ENCODE measurements around the gene CDR2.
"Not testable (repeated sequence)": the region's sequence is repeated elsewhere in the genome, so short reads cannot be mapped to it uniquely, and the experiment has no call there.

The CDR2 gene

GRCh38 chr16:22374311-22375116 lies at the start of gene CDR2:
TSS of gene CDR2 (minus strand) at chr16:22374619. CDS start at chr16:22374309, 310 bp downstream.
- no peak for TF ChIP-seq CTCF (conservative IDR thresholded peaks at IDR 0.05; ENCODE audit: low read depth, low read length)
- DNase-seq (ENCODE audit: low read depth) = peak; percentile 97
- peak within 1 kb of the TSS; percentile 82 for H3K4me3 ChIP-seq (ENCODE audit: low read depth, low read length)

- H3K4me3 ChIP-seq (ENCODE audit: low read depth, low read length) = no peak overlapping the region
- DNase-seq (ENCODE audit: low read depth) = no peak
- no peak for TF ChIP-seq CTCF (conservative IDR thresholded peaks at IDR 0.05; ENCODE audit: low read depth, low read length)
Observed at GRCh38 chr16:22423716-22424115, 49.3 kb upstream of the CDR2 start.

GRCh38 chr16:22421136-22421535 lies 46.7 kb upstream of the CDR2 start:
- TF ChIP-seq CTCF (conservative IDR thresholded peaks at IDR 0.05; ENCODE audit: low read depth, low read length) = no peak

GRCh38 chr16:22420606-22421135 lies 46.3 kb upstream of the CDR2 start:
- no peak for DNase-seq (ENCODE audit: low read depth)
- TF ChIP-seq CTCF (conservative IDR thresholded peaks at IDR 0.05; ENCODE audit: low read depth, low read length) = no peak
- no peak overlapping the region for H3K4me3 ChIP-seq (ENCODE audit: low read depth, low read length)

More at GRCh38 chr16:22421136-22421535, 46.7 kb upstream of the CDR2 start:
- H3K4me3 ChIP-seq (ENCODE audit: low read depth, low read length) = no peak overlapping the region
- no peak for DNase-seq (ENCODE audit: low read depth)

GRCh38 chr16:22419908-22420307 lies 45.5 kb upstream of the CDR2 start:
- no peak for TF ChIP-seq CTCF (conservative IDR thresholded peaks at IDR 0.05; ENCODE audit: low read depth, low read length)
- no peak for DNase-seq (ENCODE audit: low read depth)
- no peak overlapping the region for H3K4me3 ChIP-seq (ENCODE audit: low read depth, low read length)

GRCh38 chr16:22418826-22419225 lies 44.4 kb upstream of the CDR2 start:
- no peak overlapping the region for H3K4me3 ChIP-seq (ENCODE audit: low read depth, low read length)
- DNase-seq (ENCODE audit: low read depth) = no peak
- no peak for TF ChIP-seq CTCF (conservative IDR thresholded peaks at IDR 0.05; ENCODE audit: low read depth, low read length)

GRCh38 chr16:22417798-22418197 lies 43.4 kb upstream of the CDR2 start:
- not testable (repeated sequence) for H3K4me3 ChIP-seq (ENCODE audit: low read depth, low read length); DNase-seq (ENCODE audit: low read depth)

Data from choroid plexus epithelial cell (primary cell).